Measurements from ENCODE around the gene SH3BP5L.

SH3BP5L gene

DNA sequence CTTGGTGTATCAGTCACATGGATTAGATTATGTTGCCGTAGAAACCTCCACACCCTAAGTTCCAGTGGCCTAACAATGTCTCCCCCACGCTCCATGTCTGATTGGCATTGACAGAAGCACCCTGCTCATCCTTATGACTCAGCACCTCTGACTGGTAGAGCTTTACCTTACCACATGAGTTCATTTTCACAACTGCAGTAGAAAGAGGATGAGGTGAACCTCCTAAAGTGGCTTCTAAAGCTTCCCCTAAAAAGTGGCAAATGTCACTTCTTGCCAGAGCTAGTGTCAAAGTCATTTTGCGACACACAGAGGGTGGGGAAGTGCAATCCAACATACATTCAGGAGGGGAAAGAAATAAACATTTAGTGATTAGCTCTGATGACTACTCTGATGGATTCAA is 39.6 kb downstream of the SH3BP5L start:
- no peak for DNase-seq (ENCODE audit: low spot score)

DNA sequence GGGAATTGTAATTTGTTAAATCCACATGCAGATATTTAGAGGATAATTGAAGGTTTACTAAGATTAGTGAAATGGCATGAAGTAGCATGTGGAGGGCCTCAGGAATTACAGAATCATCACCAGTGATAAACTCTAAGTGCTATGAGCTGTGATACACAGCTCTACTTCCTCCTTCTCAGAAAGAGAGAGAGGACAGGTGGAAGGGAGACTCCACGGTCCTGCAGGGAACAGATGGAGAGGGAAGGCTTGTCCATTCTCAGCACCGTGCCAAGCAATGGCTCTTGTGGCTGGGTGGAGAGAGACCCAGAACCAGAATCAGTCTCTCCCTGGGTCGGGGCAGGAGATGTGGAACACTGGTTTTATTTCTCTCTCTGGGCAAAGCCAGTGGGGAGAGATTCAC is 42.3 kb downstream of the SH3BP5L start:
- in situ Hi-C loops (cut with MboI; ENCODE audit: low pct_unique_long_range_greater_than_20kb, low sequenced_read_pairs, unreplicated experiment): no loop called here
- no peak for DNase-seq (ENCODE audit: low spot score)
- TF ChIP-seq, protein P1, sequence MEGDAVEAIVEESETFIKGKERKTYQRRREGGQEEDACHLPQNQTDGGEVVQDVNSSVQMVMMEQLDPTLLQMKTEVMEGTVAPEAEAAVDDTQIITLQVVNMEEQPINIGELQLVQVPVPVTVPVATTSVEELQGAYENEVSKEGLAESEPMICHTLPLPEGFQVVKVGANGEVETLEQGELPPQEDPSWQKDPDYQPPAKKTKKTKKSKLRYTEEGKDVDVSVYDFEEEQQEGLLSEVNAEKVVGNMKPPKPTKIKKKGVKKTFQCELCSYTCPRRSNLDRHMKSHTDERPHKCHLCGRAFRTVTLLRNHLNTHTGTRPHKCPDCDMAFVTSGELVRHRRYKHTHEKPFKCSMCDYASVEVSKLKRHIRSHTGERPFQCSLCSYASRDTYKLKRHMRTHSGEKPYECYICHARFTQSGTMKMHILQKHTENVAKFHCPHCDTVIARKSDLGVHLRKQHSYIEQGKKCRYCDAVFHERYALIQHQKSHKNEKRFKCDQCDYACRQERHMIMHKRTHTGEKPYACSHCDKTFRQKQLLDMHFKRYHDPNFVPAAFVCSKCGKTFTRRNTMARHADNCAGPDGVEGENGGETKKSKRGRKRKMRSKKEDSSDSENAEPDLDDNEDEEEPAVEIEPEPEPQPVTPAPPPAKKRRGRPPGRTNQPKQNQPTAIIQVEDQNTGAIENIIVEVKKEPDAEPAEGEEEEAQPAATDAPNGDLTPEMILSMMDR (IDR thresholded peaks at IDR 0.05; ENCODE audit: extremely low read depth, insufficient read depth, missing control alignments): no peak

More for the DNA sequence above, 39.6 kb downstream of the SH3BP5L start:
- in situ Hi-C loops (cut with MboI; ENCODE audit: low pct_unique_long_range_greater_than_20kb, low sequenced_read_pairs, unreplicated experiment): no loop called here
- TF ChIP-seq, protein P1 (IDR thresholded peaks at IDR 0.05; ENCODE audit: extremely low read depth, insufficient read depth, missing control alignments): no peak

- TF ChIP-seq, protein P1 (IDR thresholded peaks at IDR 0.05; ENCODE audit: extremely low read depth, insufficient read depth, missing control alignments): no peak
- in situ Hi-C loops (cut with MboI; ENCODE audit: low pct_unique_long_range_greater_than_20kb, low sequenced_read_pairs, unreplicated experiment): no loop called here
- no peak for DNase-seq (ENCODE audit: low spot score)
Measured at GRCh38 chr1:248782416-248783141, 43.1 kb downstream of the SH3BP5L start.

DNA sequence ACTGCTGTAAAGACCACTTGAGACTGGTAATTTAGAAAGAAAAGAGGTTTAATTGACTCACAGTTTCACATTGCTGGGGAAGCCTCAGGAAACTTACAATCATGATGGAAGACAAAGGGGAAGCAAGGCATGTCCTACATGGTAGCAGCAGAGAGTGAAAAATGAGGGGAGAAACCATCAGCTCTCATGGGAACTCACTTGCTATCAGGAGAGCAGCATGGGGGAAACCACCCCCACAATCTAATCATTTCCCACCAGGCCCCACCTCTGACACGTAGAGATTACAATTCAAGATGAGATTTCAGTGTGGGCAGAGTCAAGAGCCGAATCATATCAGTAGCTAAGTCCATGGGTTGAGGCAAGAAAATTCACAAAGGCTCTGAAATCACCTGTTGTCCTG is 46.4 kb downstream of the SH3BP5L start:
- DNase-seq (ENCODE audit: low spot score): no peak
- in situ Hi-C loops (cut with MboI; ENCODE audit: low pct_unique_long_range_greater_than_20kb, low sequenced_read_pairs, unreplicated experiment): no loop called here
- TF ChIP-seq, protein P1 (IDR thresholded peaks at IDR 0.05; ENCODE audit: extremely low read depth, insufficient read depth, missing control alignments): no peak

DNA sequence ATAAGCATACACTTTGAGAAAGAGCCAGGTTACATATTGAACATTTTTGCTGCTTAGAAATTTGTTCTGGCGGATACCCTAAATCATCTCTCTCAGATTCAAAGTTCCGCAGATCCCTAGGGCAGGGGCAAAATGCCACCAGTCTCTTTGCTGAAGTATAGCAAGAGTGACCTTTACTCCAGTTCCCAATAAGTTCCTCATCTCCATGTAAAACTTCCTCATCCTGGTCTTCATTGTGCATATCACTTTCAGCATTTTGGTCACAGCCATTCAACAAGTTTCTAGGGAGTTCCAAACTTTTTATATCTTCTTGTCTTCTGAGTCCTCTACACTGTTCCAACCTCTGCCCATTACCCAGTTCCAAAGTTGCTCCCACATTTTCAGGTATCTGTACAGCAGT is 46.8 kb downstream of the SH3BP5L start:
- TF ChIP-seq, protein P1 (IDR thresholded peaks at IDR 0.05; ENCODE audit: extremely low read depth, insufficient read depth, missing control alignments): no peak
- in situ Hi-C loops (cut with MboI; ENCODE audit: low pct_unique_long_range_greater_than_20kb, low sequenced_read_pairs, unreplicated experiment): no loop called here
- no peak for DNase-seq (ENCODE audit: low spot score)

DNA sequence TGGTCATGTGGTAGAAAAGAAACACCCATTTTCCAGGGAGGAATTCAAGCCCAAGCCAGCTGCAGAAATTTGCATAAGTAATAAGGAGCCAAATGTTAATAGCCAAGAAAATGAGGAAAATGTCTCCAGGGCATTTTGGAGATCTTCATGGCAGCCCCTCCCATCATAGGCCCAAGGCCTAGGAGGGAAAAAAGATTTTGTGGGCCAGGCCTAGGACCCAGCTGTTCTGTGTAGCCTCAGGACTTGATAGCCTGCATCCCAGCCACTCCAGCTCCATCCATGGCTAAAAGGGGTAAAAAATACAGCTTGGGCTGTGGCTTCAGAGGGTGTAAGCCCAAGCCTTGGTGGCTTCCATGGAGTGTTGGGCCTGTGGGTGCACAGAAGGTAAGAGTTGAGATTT is 48.7 kb downstream of the SH3BP5L start:
- in situ Hi-C loops (cut with MboI; ENCODE audit: low pct_unique_long_range_greater_than_20kb, low sequenced_read_pairs, unreplicated experiment): no loop called here
- TF ChIP-seq, protein P1 (IDR thresholded peaks at IDR 0.05; ENCODE audit: extremely low read depth, insufficient read depth, missing control alignments): no peak
- DNase-seq (ENCODE audit: low spot score): no peak
